ENCODE data around the gene CASP7.
A peak's percentile ranks its signal among the peaks of the same experiment; 100 is the strongest.
"Not testable (repeated sequence)": the region's sequence is repeated elsewhere in the genome, so short reads cannot be mapped to it uniquely, and the experiment has no call there.

CASP7 gene

GRCh38 chr10:113679463-113680189 is at the start of gene CASP7:
Gene CASP7 (plus strand): TSS chr10:113679912. CDS start chr10:113697494, 17,582 bp downstream.
- DNase-seq (ENCODE audit: low spot score): peak; percentile 88

GRCh38 chr10:113630929-113631533 is 48.7 kb upstream of the CASP7 start:
- no peak for DNase-seq (ENCODE audit: low spot score)

DNA sequence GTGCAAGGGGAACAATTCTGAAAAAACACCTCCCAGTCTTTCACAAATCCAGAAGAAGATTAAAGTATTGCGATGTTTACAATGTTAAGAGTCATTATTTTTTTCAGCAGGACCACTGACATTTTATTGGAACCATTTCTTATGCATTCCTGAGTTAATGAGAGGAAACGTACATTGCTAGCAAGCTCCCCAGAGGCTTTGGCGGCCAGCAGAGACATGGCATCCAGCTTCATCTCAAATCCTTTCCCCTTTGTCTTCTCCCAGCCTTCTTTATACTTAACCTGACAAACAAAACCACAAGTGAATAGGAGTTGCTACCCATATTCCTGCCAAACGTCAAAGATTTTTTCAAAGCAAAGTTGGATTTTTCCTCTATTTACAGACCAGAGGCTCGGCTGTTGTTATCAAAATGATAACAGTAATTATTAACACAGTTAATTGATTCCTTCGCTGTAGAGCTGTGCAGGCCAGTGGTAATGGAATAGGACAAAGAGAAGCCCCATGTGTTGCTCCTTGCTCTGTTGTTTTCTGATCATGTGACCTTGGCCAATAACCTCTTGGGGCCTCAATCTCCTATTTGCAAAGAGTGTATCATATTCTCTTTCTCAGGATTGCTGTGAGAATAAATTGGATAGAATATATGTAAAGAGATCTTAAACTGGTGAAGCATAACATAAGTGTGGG is 47.9 kb upstream of the CASP7 start:
- DNase-seq (ENCODE audit: low spot score): no peak

GRCh38 chr10:113639966-113640365 is 39.7 kb upstream of the CASP7 start:
- no peak for DNase-seq (ENCODE audit: low spot score)

GRCh38 chr10:113641702-113642101 is 38.0 kb upstream of the CASP7 start:
- no peak for DNase-seq (ENCODE audit: low spot score)

DNA sequence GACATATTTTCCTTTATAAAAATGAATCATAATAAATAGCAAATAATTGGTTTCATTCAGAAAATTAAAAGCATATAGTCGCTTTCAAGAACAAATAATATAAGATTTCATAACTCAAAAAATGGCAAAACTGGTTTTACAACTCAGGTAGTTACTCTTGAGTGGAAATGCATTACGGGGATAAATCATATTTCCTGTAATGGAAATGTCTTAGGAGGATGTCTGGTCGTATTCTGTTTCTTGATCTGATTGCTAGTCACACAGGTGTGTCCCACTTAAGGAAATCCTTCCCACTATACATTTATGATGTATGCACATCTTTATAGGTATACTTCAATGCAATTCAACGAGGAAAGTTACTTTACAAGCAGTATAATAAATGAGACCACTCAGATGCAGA is 36.5 kb upstream of the CASP7 start:
- DNase-seq (ENCODE audit: low spot score): no peak

DNA sequence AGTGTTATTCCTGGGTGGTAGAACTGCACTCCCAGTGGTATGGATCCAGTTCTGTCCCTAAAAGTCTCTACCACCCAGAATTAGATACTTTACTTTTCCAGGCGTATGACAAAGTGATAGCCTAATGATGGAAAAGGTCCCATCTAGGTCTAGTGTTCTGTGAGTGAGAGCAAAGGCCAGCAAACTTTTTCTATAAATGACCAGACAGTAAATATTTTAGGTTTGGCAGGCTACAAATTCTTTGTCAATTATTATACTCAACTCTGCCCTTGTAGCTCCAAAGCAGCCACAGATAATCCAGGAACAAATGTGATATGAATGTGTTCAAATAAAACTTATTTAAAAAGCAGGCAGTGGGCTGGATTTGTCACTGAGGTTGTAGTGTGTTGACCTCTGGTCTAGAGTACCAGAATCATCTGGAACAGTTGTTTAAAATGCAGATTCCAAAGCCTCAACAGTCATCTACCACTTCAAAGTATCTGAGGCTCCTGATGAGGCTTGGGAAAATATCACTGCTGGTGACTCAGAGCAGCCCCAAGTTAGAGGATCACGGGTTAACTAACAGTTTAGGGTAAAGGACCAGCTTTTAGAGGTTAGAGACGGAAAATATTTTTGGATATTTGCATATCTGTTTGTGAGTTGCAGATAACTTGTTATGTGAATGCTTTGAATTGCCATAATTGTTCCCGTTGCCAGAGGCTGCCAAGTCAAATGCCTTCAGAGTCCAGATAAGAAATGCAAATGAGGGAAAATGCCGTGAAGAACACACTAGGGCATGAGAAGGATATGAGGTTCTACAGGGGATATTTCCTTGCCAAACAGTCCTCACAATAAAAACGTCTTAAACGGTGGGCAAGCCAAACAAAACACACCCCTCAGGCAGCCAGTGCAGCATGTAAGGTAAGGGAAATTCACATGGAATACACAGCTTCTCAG is 35.3 kb upstream of the CASP7 start:
- DNase-seq (ENCODE audit: low spot score): no peak

DNA sequence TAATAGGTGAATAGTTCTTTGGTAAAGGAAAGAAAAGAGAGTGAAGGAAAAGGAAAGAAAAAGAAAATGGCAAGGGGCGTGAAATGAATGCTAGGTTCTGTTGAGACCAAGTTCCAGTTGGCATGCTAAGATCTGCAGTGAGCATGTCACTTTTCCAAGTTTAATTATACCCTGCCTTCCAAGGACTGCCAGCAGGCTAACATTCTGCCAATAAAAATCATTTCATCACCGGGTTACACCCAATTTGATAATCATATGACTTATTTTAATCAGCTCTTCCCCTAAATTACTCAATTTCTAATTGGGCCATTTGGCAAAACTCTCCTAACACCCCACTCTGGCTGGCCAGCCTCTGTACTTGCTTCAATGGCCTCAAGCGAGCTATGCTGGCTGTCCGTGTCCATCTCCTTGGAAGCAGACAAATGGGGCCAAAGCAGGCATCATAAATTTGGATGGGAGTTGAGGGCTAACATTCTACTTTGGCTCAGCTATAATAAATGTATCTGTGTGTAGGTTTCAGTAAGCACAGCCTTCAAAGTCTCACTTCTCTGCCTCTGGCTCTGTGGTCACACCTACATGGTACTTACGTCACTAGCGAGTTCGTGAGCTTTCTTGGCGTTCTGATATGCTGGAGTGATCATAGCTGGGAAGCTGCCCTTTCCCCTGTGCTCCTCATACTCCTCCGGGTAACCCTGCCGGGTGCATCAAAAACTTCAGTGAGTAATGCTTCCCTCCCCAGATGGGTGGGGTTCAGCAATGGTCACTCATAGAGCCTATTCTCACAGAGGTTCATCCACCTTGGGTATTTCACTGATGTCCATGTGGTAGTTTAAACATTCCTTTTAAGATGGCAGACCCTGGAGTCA is 33.1 kb upstream of the CASP7 start:
- DNase-seq (ENCODE audit: low spot score): no peak

DNA sequence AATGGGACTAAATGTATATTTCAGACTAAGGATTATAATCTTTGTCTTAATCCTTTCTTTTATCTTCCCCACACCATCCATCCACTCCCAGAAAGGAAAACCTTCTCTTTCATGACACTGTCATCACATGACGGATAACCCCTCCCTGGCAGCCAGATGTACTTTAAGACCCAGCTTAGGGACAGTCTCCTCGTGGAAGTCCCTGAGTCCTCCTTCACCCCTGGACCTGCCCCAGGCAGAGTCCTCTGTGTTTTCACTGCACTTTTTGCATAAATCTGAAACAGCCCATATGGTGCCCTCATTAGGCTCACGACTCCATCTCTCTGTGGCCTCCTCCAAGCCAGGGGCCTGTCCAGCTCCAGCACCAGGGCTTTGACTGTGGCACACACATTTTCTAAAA is 31.9 kb upstream of the CASP7 start:
- no peak for DNase-seq (ENCODE audit: low spot score)

- no peak for DNase-seq (ENCODE audit: low spot score)
These were observed 31.2 kb upstream of the CASP7 start for GRCh38 chr10:113648478-113648877.

- DNase-seq (ENCODE audit: low spot score): no peak
These were observed 29.5 kb upstream of the CASP7 start for GRCh38 chr10:113650172-113650571.

DNA sequence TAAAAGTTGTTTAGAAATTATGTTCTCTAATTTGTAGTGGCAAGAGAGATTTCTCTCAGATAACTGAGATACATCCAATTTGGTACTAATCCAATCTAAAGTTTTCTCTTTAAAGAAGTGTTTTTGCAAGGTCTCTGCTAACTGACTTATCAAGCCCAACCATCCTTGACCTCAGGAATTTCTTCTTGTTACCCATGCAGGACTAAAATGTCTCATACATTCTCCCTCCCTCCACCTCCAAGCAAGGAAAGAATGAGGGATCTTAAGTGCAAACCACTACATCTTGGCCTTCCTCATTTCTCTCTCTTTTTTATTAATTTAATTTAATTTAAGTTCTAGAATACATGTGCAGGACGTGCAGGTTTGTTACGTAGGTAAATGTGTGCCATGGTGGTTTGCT is 28.7 kb upstream of the CASP7 start:
- DNase-seq (ENCODE audit: low spot score): no peak

DNA sequence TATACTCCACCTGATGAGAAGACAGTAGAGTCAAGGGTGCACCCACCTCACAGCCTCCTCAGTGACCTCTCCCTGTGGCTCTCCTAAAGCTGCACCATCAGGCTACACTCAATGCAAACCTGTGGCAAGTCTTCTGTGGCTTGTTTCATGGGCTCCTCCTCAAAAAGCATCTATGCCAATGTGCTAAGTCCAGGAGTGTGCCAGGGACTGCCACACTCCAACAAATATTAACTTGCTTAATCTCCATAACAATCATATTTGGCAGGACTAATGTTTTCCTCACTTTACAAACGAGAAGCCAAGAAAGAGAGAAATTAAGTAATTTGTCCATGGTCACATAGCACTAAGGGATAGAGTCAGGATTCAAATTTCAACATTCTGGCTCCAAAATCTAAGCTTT is 27.8 kb upstream of the CASP7 start:
- no peak for DNase-seq (ENCODE audit: low spot score)

DNA sequence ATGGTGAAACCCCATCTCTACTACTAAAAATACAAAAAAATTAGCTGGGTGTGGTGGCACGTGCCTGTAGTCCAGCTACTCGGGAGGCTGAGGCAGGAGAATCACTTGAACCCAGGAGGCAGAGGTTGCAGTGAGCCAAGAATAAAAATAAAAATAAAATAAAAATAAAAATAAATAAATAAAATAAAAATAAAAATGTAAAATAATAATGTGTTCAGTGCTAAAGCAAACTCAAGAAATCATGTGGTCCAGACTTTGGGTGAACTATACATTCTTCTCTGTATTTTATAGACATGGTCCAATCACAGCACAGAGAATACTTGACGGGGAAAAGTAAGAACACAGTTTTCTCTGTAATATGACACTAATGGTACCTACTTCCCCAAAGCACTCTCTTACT is 27.3 kb upstream of the CASP7 start:
- not testable (repeated sequence) for DNase-seq (ENCODE audit: low spot score)

- no peak for DNase-seq (ENCODE audit: low spot score)
These were observed 22.8 kb upstream of the CASP7 start for GRCh38 chr10:113656896-113657295.

- DNase-seq (ENCODE audit: low spot score): no peak
These were observed 22.2 kb upstream of the CASP7 start for GRCh38 chr10:113657544-113657943.

GRCh38 chr10:113661332-113661731 is 18.4 kb upstream of the CASP7 start:
- no peak for DNase-seq (ENCODE audit: low spot score)

- no peak for DNase-seq (ENCODE audit: low spot score)
These were observed 16.6 kb upstream of the CASP7 start for GRCh38 chr10:113663142-113663541.

GRCh38 chr10:113663908-113664307 is 15.8 kb upstream of the CASP7 start, which contains the start of gene NRAP:
Gene NRAP (minus strand): TSS chr10:113664041. CDS start chr10:113663882, 159 bp downstream.
- no peak for DNase-seq (ENCODE audit: low spot score)

- no peak for DNase-seq (ENCODE audit: low spot score)
These were observed 14.4 kb upstream of the CASP7 start for GRCh38 chr10:113665352-113665751.

- no peak for DNase-seq (ENCODE audit: low spot score)
These were observed 13.8 kb upstream of the CASP7 start for GRCh38 chr10:113665806-113666354.
